ENCODE results near the gene HOXA11.

The HOXA11 gene

GRCh38 chr7:27194686-27195379 lies 9.8 kb upstream of the HOXA11 start:
- TF ChIP-seq ARNTL (CRISPR knock-in tag; IDR thresholded peaks at IDR 0.05; ENCODE audit: borderline replicate concordance, low read depth) (no peak), ESRRG (CRISPR knock-in tag; IDR thresholded peaks at IDR 0.05) (no peak), RARB (CRISPR knock-in tag; IDR thresholded peaks at IDR 0.05) (no peak), ZNF565 (CRISPR knock-in tag; conservative IDR thresholded peaks at IDR 0.05; ENCODE audit: low read depth) (no peak), PPARA (CRISPR knock-in tag; IDR thresholded peaks at IDR 0.05; ENCODE audit: borderline replicate concordance) (no peak), TCF4 (CRISPR knock-in tag; IDR thresholded peaks at IDR 0.05; ENCODE audit: borderline replicate concordance) (no peak), ZNF8 (CRISPR knock-in tag; IDR thresholded peaks at IDR 0.05) (no peak), TSHZ2 (CRISPR knock-in tag; IDR thresholded peaks at IDR 0.05) (no peak), PATZ1 (CRISPR knock-in tag; IDR thresholded peaks at IDR 0.05; ENCODE audit: borderline replicate concordance) (no peak), ZC3H10 (CRISPR knock-in tag; IDR thresholded peaks at IDR 0.05) (no peak), GLIS3 (CRISPR knock-in tag; IDR thresholded peaks at IDR 0.05) (no peak), SNAI2 (CRISPR knock-in tag; IDR thresholded peaks at IDR 0.05) (no peak), ZFP30 (CRISPR knock-in tag; IDR thresholded peaks at IDR 0.05) (no peak), CREB5 (CRISPR knock-in tag; IDR thresholded peaks at IDR 0.05; ENCODE audit: low read depth) (no peak), ZNF70 (CRISPR knock-in tag; IDR thresholded peaks at IDR 0.05) (no peak), BACH2 (CRISPR knock-in tag; IDR thresholded peaks at IDR 0.05; ENCODE audit: borderline replicate concordance) (no peak), OSR1 (CRISPR knock-in tag; IDR thresholded peaks at IDR 0.05) (no peak)
- ATAC-seq = no peak

- no peak for ATAC-seq
- TF ChIP-seq TOX (CRISPR knock-in tag; IDR thresholded peaks at IDR 0.05; ENCODE audit: borderline replicate concordance) (no peak), CSRNP3 (CRISPR knock-in tag; IDR thresholded peaks at IDR 0.05) (no peak), SNAI2 (CRISPR knock-in tag; IDR thresholded peaks at IDR 0.05) (no peak), CSDC2 (CRISPR knock-in tag; IDR thresholded peaks at IDR 0.05) (no peak), RARB (CRISPR knock-in tag; IDR thresholded peaks at IDR 0.05) (no peak), ARNTL (CRISPR knock-in tag; IDR thresholded peaks at IDR 0.05; ENCODE audit: borderline replicate concordance, low read depth) (no peak), ZNF565 (CRISPR knock-in tag; conservative IDR thresholded peaks at IDR 0.05; ENCODE audit: low read depth) (no peak), TCF4 (CRISPR knock-in tag; IDR thresholded peaks at IDR 0.05; ENCODE audit: borderline replicate concordance) (no peak), GLIS3 (CRISPR knock-in tag; IDR thresholded peaks at IDR 0.05) (no peak), ISL1 (CRISPR knock-in tag; IDR thresholded peaks at IDR 0.05) (no peak), POU6F1 (CRISPR knock-in tag; IDR thresholded peaks at IDR 0.05; ENCODE audit: borderline replicate concordance, low read depth) (no peak)
Measured at GRCh38 chr7:27194002-27194352, 8.9 kb upstream of the HOXA11 start.

Measured in SK-N-SH treated with all-trans-retinoic acid at 6 μM for 48 hours (cell line).